Measurements from ENCODE around the gene SIAH2. TPM values are rescaled to one million over a fixed set of nuclear protein-coding genes. Genes with fewer than 3 reads are reported as not detected.

The SIAH2 gene
- total RNA-seq, 1 experiment from 2014 or later, result 17.1 TPM

Other genes starting within 250 kb of the SIAH2 start
- gene SERP1, start 216.7 kb downstream of the SIAH2 start, total RNA-seq (2021), result 86.9 to 98.3 TPM (median 94.9 TPM) in 3 replicates
- gene EIF2A, start 216.4 kb downstream of the SIAH2 start, total RNA-seq (2021), result 76.2 to 88.4 TPM (median 82.7 TPM) in 3 replicates
- 48.3 to 57.0 TPM (median 53.4 TPM) in 3 replicates for gene SELENOT, start 159.8 kb downstream of the SIAH2 start, total RNA-seq (2021)
- gene ERICH6, start 59.2 kb downstream of the SIAH2 start, total RNA-seq (2021), result 0.26 to 0.30 TPM in 2 of 3 replicates, not detected in the other
- not detected in 3 replicates for gene MINDY4B, start 142.3 kb upstream of the SIAH2 start, total RNA-seq (2021)
- gene CLRN1, start 209.6 kb upstream of the SIAH2 start, total RNA-seq (2021), result not detected in 3 replicates

Measured in WTC11 (cell line).